Endothelial cell (in vitro differentiated cells): Measurements from ENCODE around the gene IL36A. TPM values are rescaled to one million over a fixed set of nuclear protein-coding genes. Genes with fewer than 3 reads are reported as not detected.

Experiments
- DNase-seq: peaks from one replicate; pipeline ENCODE4 v3.0.0; 2021; ENCODE audit warnings: low spot score
- H3K27ac Mint-ChIP-seq: one replicate; pipeline ENCODE4 v1.8.0; 2021; ENCODE audit warnings: mixed read lengths, inconsistent platforms; ENCODE audit not compliant: unreplicated experiment
- H3K27me3 Mint-ChIP-seq: one replicate; pipeline ENCODE4 v1.8.0; 2021; ENCODE audit warnings: mild to moderate bottlenecking, moderate library complexity, mixed read lengths, inconsistent platforms; ENCODE audit not compliant: unreplicated experiment
- H3K36me3 Mint-ChIP-seq: one replicate; pipeline ENCODE4 v1.8.0; 2021; ENCODE audit warnings: mild to moderate bottlenecking, low read depth, mixed read lengths, inconsistent platforms; ENCODE audit not compliant: unreplicated experiment
- H3K4me1 Mint-ChIP-seq: one replicate; pipeline ENCODE4 v1.8.0; 2021; ENCODE audit warnings: mild to moderate bottlenecking, mixed read lengths, inconsistent platforms; ENCODE audit not compliant: unreplicated experiment
- H3K4me3 Mint-ChIP-seq: one replicate; pipeline ENCODE4 v1.8.0; 2021; ENCODE audit warnings: mild to moderate bottlenecking, mixed read lengths, inconsistent platforms; ENCODE audit not compliant: unreplicated experiment
- H3K9me3 Mint-ChIP-seq: one replicate; pipeline ENCODE4 v1.8.0; 2021; ENCODE audit warnings: mixed read lengths, inconsistent platforms; ENCODE audit not compliant: unreplicated experiment
- CTCF ChIP-seq: fragments of 200-600 bp; sonication (generic); IDR thresholded peaks from one replicate; pipeline ENCODE4 v1.5.0; 2021; ENCODE audit warnings: antibody characterized with exemption; ENCODE audit not compliant: unreplicated experiment
- total RNA-seq: library from RNA; stranded (reverse); fragmentation: NEBNext Ultra II Directional; extraction: Animal tissue kit (Norgen Biotek cat#: 25700); gene quantifications from one replicate; pipeline ENCODE4 v1.2.1, GENCODE V29; 2021; ENCODE audit not compliant: unreplicated experiment

IL36A gene
- total RNA-seq, 1 donor from 2014 or later: not detected

- Mint-ChIP-seq H3K9me3 (peaks cover 12% of the 10 kb centered on the region), H3K4me3 (no peak overlapping the region), H3K27ac (no peak overlapping the region), H3K27me3 (peaks cover 8% of the 10 kb centered on the region), H3K36me3 (peaks cover 12% of the 10 kb centered on the region), H3K4me1 (no peaks in the 10 kb centered on the region)
- DNase-seq: no peak
- no peak for TF ChIP-seq CTCF
Observed at GRCh38 chr2:113056521-113056920, 51.3 kb downstream of the IL36A start.

GRCh38 chr2:113057117-113057516 lies 51.9 kb downstream of the IL36A start:
- Mint-ChIP-seq H3K36me3 (peaks cover 12% of the 10 kb centered on the region), H3K4me3 (no peak overlapping the region), H3K27ac (no peak overlapping the region), H3K9me3 (peaks cover 12% of the 10 kb centered on the region), H3K27me3 (peaks cover 8% of the 10 kb centered on the region), H3K4me1 (no peaks in the 10 kb centered on the region)
- no peak for DNase-seq
- no peak for TF ChIP-seq CTCF

Other genes with a start within 250 kb of the IL36A start
- 5.5 TPM for gene CKAP2L, start 240.8 kb upstream of the IL36A start, total RNA-seq
- 0.26 TPM for gene IL1A, start 221.0 kb upstream of the IL36A start, total RNA-seq
- gene IL1B, start 168.7 kb upstream of the IL36A start, total RNA-seq: not detected
- gene IL37, start 94.3 kb upstream of the IL36A start, total RNA-seq: not detected
- not detected for gene IL36G, start 27.5 kb upstream of the IL36A start, total RNA-seq
- not detected for gene IL36B, start 47.4 kb downstream of the IL36A start, total RNA-seq
- gene IL36RN, start 53.7 kb downstream of the IL36A start, total RNA-seq: not detected
- gene IL1F10, start 62.5 kb downstream of the IL36A start, total RNA-seq: not detected
- not detected for gene IL1RN, start 122.1 kb downstream of the IL36A start, total RNA-seq
- gene PSD4, start 168.5 kb downstream of the IL36A start, total RNA-seq: 1.9 TPM